Stimulated activated CD4-positive, alpha-beta T cell treated with anti-CD3 and anti-CD28 coated beads, Interleukin-1b, Interleukin-23, amount 100 ng/mL, for 24 hours (primary cell): ENCODE results near the gene OR4F15.
"Not testable (repeated sequence)": the region's sequence is repeated elsewhere in the genome, so short reads cannot be mapped to it uniquely, and the experiment has no call there.

Experiments used
- DNase-seq, 4 experiments: peaks; one replicate each; pipeline ENCODE4 v3.0.0-alpha.2; 2020; ENCODE audit warnings: low read depth in 4 of 4, low spot score in 1 of 4

Gene OR4F15, protein sequence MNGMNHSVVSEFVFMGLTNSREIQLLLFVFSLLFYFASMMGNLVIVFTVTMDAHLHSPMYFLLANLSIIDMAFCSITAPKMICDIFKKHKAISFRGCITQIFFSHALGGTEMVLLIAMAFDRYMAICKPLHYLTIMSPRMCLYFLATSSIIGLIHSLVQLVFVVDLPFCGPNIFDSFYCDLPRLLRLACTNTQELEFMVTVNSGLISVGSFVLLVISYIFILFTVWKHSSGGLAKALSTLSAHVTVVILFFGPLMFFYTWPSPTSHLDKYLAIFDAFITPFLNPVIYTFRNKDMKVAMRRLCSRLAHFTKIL

DNA sequence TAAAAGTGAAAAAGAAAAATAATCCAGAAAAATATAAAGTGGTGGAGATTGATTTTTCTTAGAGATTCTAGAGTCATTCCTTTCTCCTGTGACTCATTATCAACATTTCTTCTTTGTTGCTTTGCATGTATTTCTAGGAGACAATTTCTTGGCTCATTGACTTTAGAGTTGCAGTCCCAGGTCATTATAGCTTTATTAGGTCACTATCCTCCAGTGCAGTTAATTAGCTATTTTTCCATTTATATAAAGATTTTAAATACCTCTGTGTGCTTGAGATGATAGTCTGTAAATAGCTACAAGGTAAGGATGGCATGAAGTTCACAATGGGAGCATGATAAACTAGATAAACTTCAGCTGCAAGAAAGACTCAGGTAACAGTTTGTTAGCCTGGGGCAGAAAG, at the start of gene OR4F15:
Gene OR4F15, plus strand, starts transcription at position 301 of the 400 bp plus-strand sequence. CDS start 5,985 bp downstream, outside the sequence.
- DNase-seq = no peak

DNA sequence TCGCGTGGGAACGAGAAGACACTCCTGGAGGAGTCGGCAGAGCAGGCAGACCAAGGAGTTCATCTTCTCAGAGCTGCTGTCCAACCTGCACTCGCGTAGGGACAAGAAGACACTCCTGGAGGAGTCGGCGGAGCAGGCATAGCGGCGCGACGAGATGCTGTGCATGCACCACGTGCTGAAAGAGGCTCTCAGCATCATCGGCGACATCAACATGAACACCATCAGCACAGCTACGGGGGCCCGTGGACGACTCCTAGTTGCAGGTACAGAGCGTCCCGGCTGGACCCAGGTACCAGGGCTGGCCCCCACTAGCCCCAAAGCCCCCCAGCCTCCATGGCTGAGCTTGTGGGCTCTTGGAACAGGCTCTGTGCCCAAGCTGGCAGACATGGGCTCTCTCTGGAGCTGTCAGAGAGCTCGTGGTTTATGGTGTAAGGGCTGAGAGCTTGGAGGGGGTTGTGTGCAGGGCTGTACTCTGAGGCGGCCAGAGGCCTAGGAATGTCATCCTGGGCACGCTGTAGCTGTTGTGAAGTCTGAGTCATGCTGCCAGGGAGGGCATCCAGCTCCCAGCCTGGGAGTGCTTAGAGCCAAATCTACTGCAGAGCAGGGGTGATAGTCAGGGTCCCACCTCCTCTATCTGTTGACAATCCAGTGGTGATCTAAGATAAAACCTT, 47.2 kb upstream of the OR4F15 start:
- not testable (repeated sequence) for DNase-seq

DNA sequence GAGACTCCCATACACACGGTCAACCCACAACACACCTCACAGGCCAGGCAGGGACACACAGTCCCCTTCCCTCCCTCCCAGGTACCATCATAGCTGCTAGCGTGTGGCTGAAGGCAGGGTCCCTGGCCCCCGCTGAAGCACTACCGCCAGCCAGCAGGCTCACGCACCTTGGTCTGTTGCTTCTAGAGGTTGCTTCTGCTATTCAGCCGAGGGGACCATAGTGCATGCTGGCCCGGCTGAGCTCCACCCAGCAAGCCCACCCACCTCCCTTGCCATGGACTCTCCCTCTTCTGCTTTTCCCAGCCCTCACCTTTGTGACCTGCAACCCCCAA, 46.7 kb upstream of the OR4F15 start:
- DNase-seq = not testable (repeated sequence)

DNA sequence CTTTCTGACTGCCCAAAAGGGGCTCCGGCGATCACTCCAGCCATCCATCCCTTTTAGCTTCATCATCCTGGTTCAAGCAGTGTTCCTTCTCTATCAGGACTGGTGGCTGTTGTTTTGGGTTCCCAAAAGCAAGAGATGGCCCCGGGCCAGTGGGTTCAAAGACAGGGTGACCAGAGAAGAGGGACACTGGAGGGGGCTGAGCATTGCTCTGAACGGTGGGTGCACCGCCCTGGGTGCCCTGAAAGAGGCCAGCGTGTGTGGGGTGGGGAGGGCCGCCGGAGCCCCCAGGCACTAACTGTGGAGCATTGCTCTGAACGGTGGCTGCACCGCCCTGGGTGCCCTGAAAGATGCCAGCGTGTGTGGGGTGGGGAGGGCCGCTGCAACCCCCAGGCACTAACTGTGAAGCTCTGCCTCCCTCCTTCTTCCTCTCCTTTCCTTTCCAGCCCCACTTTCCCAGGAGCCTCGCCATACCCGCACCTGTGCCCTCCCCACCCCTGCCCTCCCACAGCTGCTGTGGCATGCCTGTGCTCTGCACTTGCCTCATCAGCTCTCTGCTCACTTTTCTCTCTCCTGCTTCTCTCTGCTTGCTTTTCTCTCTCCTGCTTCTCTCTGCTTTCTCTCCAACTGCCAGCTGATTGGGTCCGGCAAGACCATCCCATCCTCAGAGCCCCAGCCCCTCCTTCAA, 46.1 kb upstream of the OR4F15 start:
- no peak for DNase-seq

DNA sequence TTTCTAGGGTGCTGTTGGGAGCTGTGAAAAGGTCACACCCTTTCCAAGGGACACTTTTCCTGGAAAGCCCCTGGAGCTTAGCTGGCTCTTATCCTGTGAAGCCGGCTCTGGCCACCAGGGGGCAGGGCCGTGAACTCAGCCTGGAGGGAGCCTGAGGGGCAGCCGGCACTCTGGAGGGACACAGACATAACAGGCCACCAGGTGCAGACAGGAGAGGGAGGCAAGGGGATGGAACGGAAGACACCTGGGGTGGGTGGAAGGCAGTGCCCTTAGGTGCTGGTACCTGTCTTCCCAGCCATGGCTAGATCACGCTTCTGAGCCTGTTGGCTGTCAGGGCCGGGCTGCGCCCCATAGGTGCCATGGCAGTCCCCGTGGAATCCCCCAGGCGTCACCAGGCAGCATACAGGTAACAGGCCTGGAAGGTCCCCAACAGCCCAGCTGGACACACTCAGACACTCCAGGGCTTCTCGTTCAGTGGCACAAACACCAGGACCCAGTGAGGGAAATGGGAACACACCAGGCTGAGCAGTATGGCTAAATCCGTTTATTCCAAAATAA, 44.8 kb upstream of the OR4F15 start:
- not testable (repeated sequence) for DNase-seq

DNA sequence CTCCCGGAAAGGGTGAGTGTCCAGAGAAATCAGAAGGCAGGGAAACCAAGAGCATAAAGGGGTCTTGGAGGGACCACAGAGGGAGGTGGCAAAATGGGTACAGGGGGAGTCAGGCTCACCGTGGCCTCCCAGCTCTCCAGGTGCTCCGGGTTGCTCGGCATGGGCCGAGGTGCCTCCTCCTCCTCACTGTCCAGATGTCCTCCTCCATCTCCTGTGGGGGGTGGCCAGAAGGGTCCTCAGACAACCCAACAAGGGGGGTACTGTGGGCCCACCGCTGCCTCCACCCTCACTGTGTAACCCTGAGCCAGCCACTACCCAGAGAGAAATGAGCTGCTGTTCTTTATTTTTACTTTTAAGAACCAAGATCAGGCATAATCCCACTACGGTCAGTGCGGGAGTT, 39.1 kb upstream of the OR4F15 start:
- DNase-seq = no peak

DNA sequence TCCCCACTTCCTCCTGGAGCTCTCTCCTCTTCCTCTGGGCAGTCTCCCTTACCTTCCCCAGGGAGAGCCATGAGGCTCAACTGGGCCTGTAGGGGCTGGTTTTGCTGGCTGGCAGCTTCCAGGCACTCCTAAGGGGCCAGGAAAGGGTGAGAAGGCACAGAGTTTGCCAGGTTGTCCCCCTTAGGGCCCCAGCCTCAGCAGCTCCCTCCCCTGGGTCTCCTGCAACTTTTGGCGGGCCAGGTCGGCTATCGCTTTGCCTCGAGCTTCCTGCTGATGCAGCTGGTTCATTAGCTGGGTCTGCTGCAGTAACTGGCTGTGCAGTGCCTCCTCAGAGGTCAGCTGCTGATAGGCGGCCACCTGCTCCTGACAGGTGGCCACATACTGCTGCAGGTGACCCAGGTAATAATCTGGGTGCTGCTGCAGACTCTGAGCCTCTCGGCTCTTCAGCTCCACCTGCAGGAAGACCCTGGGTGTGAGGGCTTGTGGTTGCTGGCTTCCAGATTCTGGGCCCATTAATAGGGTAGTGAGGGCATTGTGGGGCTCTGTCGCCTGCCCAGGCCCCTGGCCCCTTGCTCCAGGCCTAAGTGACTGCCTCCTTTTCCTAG, 38.4 kb upstream of the OR4F15 start:
- DNase-seq = no peak

DNA sequence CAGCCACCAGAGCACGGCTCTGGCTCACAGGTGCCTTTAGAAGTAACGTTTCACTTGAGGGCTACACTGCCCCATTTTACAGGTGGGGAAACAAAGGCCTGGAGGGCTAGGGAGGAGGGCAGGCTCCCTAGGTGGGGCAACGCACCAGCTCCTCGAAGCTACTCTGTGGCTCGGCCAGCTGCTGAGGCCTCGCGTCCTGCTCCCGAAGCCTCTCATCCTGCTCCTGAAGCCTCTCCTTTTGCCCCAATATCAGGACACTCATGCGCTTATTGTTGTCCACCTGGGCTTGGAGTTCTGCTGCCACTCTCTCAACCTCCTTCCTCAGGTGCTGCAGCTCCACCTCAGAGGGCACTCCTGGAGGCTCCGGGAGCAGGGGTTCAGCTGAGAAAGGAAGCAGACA, 36.9 kb upstream of the OR4F15 start:
- DNase-seq = no peak

DNA sequence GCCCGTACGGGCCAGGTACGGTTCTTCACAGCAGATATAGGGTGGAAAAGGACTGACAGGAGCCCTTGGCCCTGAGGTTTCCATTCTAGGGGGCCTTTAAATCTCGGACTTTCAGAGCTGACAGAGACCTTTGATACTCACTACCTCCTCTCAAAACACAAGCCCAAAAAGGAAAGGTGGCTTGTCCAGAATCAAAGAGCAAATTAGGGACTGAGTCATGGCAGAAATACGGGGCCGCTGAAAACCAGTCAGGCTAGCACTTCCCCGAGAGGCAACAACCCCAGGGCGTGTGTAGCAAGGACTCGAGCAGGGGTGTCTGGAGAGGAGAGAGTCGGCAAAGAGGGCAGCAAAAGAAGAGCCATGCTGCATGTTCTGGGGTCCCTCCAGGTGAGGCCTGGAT, 33.4 kb upstream of the OR4F15 start:
- DNase-seq = not testable (repeated sequence)

DNA sequence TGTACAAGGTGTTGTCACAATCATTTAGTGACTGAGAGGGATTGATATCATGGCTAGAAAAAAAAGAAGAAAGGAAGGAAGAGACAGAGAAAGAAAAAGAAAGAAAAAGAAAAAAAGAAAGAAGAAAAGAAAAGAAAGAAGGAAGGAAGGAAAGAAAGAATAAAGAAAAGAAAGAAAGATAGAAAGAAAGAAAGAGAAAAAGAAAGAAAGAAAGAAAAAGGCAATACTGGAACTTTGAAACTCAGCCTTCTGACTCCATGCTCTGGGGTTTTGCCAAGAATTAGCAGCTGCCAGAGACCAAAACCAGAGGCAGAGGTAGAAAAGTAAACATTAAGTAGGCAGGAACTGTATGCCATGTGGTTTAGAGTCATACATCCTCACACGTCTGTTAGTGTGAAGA, 31.8 kb upstream of the OR4F15 start:
- DNase-seq = not testable (repeated sequence)

DNA sequence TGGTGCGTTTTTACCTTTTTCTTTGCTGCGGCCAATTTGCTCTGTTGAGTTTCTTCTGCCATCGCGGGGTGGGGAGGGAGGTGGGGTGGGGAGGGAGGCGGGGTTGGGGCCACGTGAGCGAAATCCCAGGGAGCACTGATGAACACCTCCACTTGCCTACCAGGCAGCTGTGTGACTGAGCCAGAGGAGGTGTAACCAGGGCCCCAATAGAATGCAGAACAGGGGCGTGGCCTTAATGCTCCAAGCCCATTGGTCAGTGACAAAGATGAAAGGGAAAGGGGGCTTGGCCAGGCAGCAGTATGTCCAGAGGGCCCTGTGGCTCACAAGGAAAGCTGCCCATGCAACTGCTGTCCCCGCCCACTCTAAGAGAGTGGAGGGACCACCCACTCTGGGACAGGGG, 30.1 kb upstream of the OR4F15 start:
- DNase-seq = no peak

DNA sequence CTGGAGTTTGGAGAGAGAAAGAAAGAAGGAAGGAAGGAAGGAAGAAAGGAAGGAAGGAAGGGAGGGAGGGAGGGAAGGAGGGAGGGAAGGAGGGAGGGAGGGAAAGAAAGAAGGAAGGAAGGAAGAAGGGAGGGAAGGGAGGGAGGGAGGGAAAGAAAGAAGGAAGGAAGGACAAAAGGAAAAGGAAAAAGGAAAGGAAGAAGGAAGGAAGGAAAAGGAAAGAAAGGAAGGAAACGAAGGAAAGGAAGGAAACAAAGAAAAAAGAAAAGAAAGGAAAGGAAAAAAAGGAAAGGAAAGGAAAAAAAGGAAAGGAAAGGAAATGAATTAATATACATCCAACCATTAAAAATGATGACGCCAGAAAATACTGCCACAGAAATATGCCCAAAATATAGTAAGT, 27.4 kb upstream of the OR4F15 start:
- DNase-seq = no peak

DNA sequence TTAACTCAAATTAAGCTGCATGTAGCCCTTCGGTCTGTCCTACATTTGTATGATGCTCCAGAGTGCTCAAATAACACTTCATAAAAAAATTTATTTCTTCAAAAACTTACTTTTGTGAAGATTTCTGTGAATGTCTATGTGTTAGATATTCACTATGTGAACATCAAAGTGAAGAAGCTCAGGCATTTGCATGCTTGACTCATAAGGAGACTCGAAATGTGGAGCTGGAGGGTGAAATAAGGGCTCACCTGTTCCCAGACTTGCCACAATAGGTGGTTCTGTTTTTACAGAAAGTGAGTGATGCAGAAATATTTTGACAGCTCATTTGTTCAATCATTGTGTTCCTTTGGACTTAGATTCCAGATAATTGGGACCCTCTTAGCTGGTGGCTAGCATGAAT, 25.6 kb upstream of the OR4F15 start:
- DNase-seq = not testable (repeated sequence)

DNA sequence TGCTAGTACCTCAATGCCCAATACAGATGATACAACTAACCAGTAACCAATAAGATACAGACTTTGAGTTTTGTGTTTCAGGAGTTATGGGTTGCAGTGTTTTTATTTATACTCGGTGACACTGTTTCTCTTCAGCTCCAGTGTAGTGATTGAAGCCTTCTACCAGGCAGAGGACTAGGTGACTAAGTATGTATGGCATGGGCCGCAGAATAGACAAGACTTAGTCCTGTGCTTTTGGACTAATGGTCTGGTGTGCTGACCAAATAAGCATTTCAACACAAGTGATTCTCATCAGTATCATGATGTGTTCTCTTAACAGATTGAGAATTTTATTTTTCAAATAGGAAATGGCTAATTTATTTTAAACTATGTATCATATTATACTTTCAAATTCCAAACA, 24.0 kb upstream of the OR4F15 start:
- DNase-seq = not testable (repeated sequence)

DNA sequence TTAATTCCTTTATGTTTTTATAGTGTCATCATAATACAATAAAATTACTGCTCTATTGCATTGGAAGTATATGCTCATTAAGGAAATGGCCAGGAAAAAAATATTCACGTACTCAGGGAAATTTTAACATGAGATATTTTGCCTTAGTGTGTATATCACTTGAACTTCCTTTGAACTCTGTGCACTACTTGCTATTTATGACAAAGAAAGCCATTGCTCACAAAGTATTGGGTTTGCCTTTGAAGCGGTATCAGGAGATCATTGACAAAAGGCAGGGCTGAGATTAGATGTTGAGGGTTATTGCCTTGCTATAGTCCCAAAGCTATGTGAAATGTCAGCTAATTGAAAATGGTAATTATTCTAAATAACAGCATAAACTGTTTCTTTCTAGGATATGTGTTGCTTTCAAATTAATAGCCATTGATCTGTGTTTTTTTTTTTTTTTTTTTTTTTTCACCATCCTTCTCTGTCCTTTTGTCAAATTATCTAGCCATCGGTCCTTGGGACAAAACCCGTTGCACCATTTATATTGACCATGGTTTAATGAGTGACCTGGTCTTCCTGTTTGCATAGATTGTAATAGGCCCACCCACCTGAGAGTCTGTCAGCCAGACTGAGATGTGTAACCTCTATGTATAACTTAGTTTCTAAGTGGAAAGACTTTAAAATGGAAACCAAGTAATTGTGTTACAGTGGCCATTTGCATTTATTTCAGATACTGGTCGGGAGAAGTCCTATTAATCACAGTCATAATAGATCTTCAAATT, 23.3 kb upstream of the OR4F15 start:
- DNase-seq = not testable (repeated sequence)

DNA sequence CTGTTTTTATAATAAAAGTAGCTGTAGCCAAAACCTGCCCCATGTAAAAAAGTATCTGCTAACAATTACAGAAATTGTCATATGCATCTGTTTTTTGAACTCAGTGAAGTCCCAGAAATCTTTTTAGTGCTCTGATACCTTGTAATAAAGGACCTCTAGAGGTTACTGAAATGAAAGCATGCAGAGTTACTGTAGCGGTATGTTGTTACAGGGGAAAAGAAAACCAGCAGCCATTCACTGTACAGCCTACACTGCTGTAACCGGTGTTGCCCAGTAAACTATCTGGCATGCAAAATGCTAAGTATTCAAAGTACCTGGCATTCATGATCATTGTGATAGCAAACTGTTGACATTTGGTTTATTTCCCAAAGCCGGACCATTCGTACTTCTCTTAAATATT, 21.3 kb upstream of the OR4F15 start:
- DNase-seq = not testable (repeated sequence)

DNA sequence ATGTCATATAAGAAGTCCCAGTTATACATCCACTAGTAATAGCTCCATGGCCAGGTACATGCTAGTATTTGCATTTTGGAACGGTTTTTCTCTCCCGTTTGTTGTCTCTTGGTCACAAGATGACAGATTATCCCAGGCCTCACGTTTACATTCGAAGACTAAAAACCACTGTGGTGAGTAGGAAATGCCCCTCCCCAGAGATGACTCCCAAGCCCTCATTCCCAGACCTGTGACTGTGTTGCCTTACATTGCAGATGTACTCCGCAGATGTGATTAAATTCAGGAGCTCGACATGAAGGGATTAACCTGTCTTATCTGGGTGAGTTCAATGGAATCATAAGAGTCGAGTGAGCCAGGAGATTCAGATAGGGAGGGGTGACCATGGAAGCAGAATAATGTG, 18.0 kb upstream of the OR4F15 start:
- DNase-seq = not testable (repeated sequence)

DNA sequence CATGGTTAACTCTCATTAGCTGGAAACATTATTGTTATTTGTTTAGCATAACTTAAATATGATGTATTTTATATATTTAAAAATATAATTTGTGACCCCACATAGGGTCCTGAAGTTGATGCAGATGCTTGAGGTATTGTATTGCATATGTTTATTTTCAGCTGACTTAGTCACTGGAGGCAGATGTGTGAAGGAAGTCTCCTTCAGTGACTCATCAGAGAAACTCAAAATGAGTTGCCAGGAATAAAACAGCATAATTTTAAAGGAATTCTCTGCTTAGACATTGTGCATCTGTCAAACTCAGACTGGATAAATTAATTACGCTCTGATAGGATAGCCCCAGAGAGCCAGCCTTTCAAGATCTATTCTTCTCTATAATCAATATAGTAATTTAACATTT, 16.5 kb upstream of the OR4F15 start:
- DNase-seq = no peak

DNA sequence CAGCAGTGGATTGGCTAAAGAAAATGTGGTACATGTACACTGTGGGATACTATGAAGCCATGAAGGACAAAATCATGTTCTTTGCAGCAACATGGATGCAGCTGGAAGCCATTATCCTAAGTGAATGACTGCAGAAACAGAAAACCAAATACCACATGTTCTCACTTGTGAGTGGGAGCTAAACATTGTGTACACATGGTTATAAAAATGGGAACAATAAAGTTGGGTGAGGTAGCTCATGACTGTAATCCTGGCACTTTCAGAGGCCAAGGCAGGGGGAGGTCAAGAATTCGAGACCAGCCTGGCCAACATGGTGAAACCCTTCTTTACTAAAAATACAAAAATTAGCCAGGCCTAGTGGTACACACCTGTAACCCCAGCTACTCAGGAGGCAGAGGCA, 12.3 kb upstream of the OR4F15 start:
- no peak for DNase-seq

DNA sequence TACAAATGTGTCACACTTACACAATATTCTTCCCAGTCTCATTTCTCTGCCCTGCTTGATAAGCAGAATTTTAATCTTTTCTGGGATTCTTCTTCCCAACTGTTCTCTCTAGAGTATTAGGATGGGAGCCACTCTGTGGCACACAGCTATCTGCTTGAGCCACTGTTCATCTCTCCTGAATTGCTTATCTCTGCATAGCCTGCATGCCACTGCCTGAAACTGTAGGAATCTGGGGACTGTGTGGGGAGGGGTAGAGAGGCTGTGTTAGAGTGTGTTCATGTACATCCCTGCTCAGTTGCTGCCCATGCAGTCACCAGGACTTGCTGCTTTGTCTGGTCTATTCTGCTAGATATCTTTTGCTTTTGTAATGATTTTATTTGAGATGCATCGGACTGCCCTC, 11.0 kb upstream of the OR4F15 start:
- DNase-seq = no peak

DNA sequence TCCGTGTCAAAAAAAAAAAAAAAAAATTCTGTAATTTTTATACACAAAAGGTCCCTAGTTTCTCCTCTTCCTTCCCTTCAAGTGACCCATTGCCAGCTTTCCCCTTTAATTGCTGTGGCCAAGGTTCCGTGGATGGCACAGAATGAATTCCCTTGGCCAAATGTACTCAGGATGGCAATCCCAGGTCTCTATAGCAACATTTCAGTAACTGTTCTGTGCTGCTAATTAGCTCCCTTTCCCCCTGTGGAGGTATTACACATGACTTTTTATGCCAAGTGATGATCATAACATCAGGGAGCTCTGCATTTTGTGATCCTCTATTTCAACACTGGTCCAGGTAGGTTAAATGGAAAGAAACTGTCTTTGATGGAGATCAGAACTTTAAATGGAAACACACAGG, 8.8 kb upstream of the OR4F15 start, which contains the start of gene OR4F6:
Gene OR4F6, plus strand, starts transcription at position 301 of the 400 bp plus-strand sequence. CDS start 2,211 bp downstream, outside the sequence.
- no peak for DNase-seq
